ENCODE data around the gene TMEM144.
A peak's percentile ranks its signal among the peaks of the same experiment; 100 is the strongest.

TMEM144 gene

DNA sequence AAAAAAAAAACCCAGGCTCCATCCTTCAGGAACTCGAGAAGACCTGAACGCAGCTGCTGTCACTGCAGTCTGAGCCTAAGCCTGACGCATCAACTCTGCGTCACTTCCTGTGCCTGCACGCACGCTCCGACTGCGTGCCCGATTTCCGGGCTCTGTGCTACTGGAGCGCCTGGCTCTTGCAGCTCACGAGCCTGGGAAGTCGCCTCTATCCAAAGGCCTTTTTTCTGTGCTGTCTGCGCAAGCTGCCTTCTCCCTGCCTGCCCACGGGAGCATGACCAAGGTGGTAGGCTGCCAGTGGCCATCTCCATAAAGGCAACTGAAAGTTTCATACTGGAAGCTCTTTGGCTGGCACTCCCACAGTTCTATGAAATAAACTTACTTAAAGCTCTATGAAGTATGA, 27.6 kb upstream of the TMEM144 start:
- Histone ChIP-seq H3K9me3 (ENCODE audit: insufficient read depth, low read depth, low read length) (no peaks in the 10 kb centered on the region), H3K4me1 (ENCODE audit: insufficient read depth, low read length, poor library complexity, severe bottlenecking) (no peaks in the 10 kb centered on the region), H3K36me3 (ENCODE audit: insufficient read depth, low read length) (no peaks in the 10 kb centered on the region), H3K4me3 (ENCODE audit: low read length, poor library complexity, severe bottlenecking) (no peak overlapping the region), H2AFZ (ENCODE audit: low read length) (no peak overlapping the region), H3K79me2 (ENCODE audit: insufficient read depth, low read length) (no peaks in the 10 kb centered on the region), H3K27me3 (ENCODE audit: insufficient read depth, low read length, poor library complexity, severe bottlenecking) (no peaks in the 10 kb centered on the region), H3K9ac (ENCODE audit: low read depth, low read length, poor library complexity, severe bottlenecking) (no peak overlapping the region), H3K4me2 (ENCODE audit: low read depth, low read length, poor library complexity, severe bottlenecking) (no peak overlapping the region), H4K20me1 (ENCODE audit: insufficient read depth, low read length, poor library complexity, severe bottlenecking) (no peaks in the 10 kb centered on the region), H3F3A (ENCODE audit: low read depth) (no peaks in the 10 kb centered on the region), H3K9me2 (replicated peaks; ENCODE audit: low read depth, low read length) (no peaks in the 10 kb centered on the region)
- no peak for TF ChIP-seq EZH2phosphoT487 (IDR thresholded peaks at IDR 0.05; ENCODE audit: borderline replicate concordance)
- TF ChIP-seq, protein P1, sequence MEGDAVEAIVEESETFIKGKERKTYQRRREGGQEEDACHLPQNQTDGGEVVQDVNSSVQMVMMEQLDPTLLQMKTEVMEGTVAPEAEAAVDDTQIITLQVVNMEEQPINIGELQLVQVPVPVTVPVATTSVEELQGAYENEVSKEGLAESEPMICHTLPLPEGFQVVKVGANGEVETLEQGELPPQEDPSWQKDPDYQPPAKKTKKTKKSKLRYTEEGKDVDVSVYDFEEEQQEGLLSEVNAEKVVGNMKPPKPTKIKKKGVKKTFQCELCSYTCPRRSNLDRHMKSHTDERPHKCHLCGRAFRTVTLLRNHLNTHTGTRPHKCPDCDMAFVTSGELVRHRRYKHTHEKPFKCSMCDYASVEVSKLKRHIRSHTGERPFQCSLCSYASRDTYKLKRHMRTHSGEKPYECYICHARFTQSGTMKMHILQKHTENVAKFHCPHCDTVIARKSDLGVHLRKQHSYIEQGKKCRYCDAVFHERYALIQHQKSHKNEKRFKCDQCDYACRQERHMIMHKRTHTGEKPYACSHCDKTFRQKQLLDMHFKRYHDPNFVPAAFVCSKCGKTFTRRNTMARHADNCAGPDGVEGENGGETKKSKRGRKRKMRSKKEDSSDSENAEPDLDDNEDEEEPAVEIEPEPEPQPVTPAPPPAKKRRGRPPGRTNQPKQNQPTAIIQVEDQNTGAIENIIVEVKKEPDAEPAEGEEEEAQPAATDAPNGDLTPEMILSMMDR (conservative IDR thresholded peaks at IDR 0.05; ENCODE audit: low read length), result no peak

DNA sequence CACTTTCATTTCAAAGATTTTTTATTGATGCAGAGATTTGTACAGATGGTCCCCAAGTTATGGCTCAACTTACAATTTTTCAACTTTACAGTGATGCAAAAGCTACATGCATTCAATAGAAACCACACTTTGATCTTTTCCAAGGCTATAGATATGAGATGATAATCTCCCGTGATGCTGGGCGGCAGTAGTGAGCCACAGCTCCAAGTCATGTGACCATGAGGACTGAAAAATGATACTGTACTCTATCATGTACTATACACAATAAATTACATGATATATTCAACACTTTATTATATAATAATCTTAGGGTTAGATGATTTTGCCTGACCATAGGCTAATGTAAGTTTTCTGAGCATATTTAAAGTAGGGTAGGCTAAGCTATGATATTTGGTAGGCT, 23.5 kb upstream of the TMEM144 start:
- no peak overlapping the region for H3K9ac ChIP-seq (ENCODE audit: low read depth, low read length, poor library complexity, severe bottlenecking)
- no peaks in the 10 kb centered on the region for H4K20me1 ChIP-seq (ENCODE audit: insufficient read depth, low read length, poor library complexity, severe bottlenecking)
- no peaks in the 10 kb centered on the region for H3K4me1 ChIP-seq (ENCODE audit: insufficient read depth, low read length, poor library complexity, severe bottlenecking)
- no peaks in the 10 kb centered on the region for H3K9me2 ChIP-seq (replicated peaks; ENCODE audit: low read depth, low read length)
- no peaks in the 10 kb centered on the region for H3F3A ChIP-seq (ENCODE audit: low read depth)
- no peaks in the 10 kb centered on the region for H3K79me2 ChIP-seq (ENCODE audit: insufficient read depth, low read length)
- TF ChIP-seq EZH2phosphoT487 (IDR thresholded peaks at IDR 0.05; ENCODE audit: borderline replicate concordance), result no peak
- TF ChIP-seq, protein P1 (conservative IDR thresholded peaks at IDR 0.05; ENCODE audit: low read length), result no peak
- no peak overlapping the region for H3K4me2 ChIP-seq (ENCODE audit: low read depth, low read length, poor library complexity, severe bottlenecking)
- H3K9me3 ChIP-seq (ENCODE audit: insufficient read depth, low read depth, low read length), result no peaks in the 10 kb centered on the region
- H3K27me3 ChIP-seq (ENCODE audit: insufficient read depth, low read length, poor library complexity, severe bottlenecking), result no peaks in the 10 kb centered on the region
- no peak overlapping the region for H2AFZ ChIP-seq (ENCODE audit: low read length)
- H3K4me3 ChIP-seq (ENCODE audit: low read length, poor library complexity, severe bottlenecking), result no peak overlapping the region
- no peaks in the 10 kb centered on the region for H3K36me3 ChIP-seq (ENCODE audit: insufficient read depth, low read length)

DNA sequence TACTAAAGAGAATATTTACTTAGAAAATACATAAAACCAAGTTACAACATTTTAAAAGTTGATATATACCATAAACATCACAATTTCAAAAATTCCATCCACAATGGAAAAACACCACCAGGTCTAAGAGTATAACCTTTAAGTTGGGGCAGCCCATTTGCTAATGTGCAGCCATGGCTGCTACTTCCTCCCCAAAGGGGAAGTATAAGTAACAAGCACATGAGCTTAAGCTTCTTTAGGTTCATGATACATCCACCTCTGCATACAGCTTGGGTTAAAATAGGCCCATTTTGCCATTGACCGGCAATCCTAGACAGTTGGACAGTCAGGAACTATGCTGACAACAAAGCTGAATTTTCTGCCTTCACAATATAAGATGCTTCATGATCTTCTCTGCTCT, 20.9 kb upstream of the TMEM144 start:
- 0 out of 2 replicates have a peak overlapping the region, but pooled peaks have one; percentile 30 for H2AFZ ChIP-seq (ENCODE audit: low read length)
- no peaks in the 10 kb centered on the region for H3F3A ChIP-seq (ENCODE audit: low read depth)
- H3K4me1 ChIP-seq (ENCODE audit: insufficient read depth, low read length, poor library complexity, severe bottlenecking), result no peaks in the 10 kb centered on the region
- H3K4me3 ChIP-seq (ENCODE audit: low read length, poor library complexity, severe bottlenecking), result no peak overlapping the region
- TF ChIP-seq EZH2phosphoT487 (IDR thresholded peaks at IDR 0.05; ENCODE audit: borderline replicate concordance), result no peak
- TF ChIP-seq, protein P1 (conservative IDR thresholded peaks at IDR 0.05; ENCODE audit: low read length), result no peak
- no peaks in the 10 kb centered on the region for H3K79me2 ChIP-seq (ENCODE audit: insufficient read depth, low read length)
- H3K36me3 ChIP-seq (ENCODE audit: insufficient read depth, low read length), result no peaks in the 10 kb centered on the region
- no peak overlapping the region for H3K9ac ChIP-seq (ENCODE audit: low read depth, low read length, poor library complexity, severe bottlenecking)
- no peaks in the 10 kb centered on the region for H4K20me1 ChIP-seq (ENCODE audit: insufficient read depth, low read length, poor library complexity, severe bottlenecking)
- no peaks in the 10 kb centered on the region for H3K27me3 ChIP-seq (ENCODE audit: insufficient read depth, low read length, poor library complexity, severe bottlenecking)
- no peaks in the 10 kb centered on the region for H3K9me3 ChIP-seq (ENCODE audit: insufficient read depth, low read depth, low read length)
- H3K9me2 ChIP-seq (replicated peaks; ENCODE audit: low read depth, low read length), result no peaks in the 10 kb centered on the region
- H3K4me2 ChIP-seq (ENCODE audit: low read depth, low read length, poor library complexity, severe bottlenecking), result no peak overlapping the region

Measured in Loucy (cell line).